H1 (cell line): ENCODE results near the gene PFN2. TPM values are rescaled to one million over a fixed set of nuclear protein-coding genes. Genes with fewer than 3 reads are reported as not detected.

ENCODE experiments used
- CTCF ChIA-PET: fragments of 300-600 bp; sonication (Branson Sonifier 250); formaldehyde crosslinking; loops from one replicate; lab custom pipeline; 2021; ENCODE audit not compliant: partially characterized antibody; lab: Charles Lee
- POLR2A ChIA-PET: fragments of 300-600 bp; sonication (Branson Sonifier 250); formaldehyde crosslinking; loops from one replicate; lab custom pipeline; 2021; ENCODE audit warnings: inconsistent platforms; ENCODE audit not compliant: partially characterized antibody; lab: Charles Lee
- DNase-seq, 2 experiments: peaks; one replicate each; pipeline versions ENCODE4 v3.0.0 to v3.0.0-alpha.2; 2010 to 2022; ENCODE audit warnings: low spot score in 2 of 2, low read depth in 1 of 2, mixed read lengths in 1 of 2
- FAIRE-seq: peaks from 2 replicates; lab custom pipeline; 2011; peaks lifted over from hg19 to GRCh38; lab: Jason Lieb, UNC
- H2AFZ ChIP-seq: 2 replicates; pipeline ENCODE4 v1.8.1; 2012; ENCODE audit warnings: low read length, inconsistent platforms
- H2AK5ac ChIP-seq: 2 replicates; pipeline ENCODE4 v1.6.1; 2013; ENCODE audit warnings: low read depth, low read length
- H2BK120ac ChIP-seq: replicated peaks from 2 replicates; pipeline ENCODE3; 2013; ENCODE audit warnings: low read depth, low read length, inconsistent platforms
- H2BK12ac ChIP-seq: 2 replicates; pipeline ENCODE4 v1.6.1; 2013; ENCODE audit warnings: low read depth, low read length
- H2BK15ac ChIP-seq: 2 replicates; pipeline ENCODE4 v1.6.1; 2013; ENCODE audit warnings: low read length
- H2BK20ac ChIP-seq: 2 replicates; pipeline ENCODE4 v1.6.1; 2013; ENCODE audit warnings: low read length
- H2BK5ac ChIP-seq: 2 replicates; pipeline ENCODE4 v1.6.1; 2013; ENCODE audit warnings: low read depth, low read length
- H3K14ac ChIP-seq: 2 replicates; pipeline ENCODE4 v1.6.1; 2013; ENCODE audit warnings: inconsistent platforms; ENCODE audit not compliant: insufficient read length
- H3K18ac ChIP-seq: 2 replicates; pipeline ENCODE4 v1.6.1; 2013; ENCODE audit warnings: low read length; ENCODE audit errors: extremely low read depth
- H3K23ac ChIP-seq: 2 replicates; pipeline ENCODE4 v1.6.1; 2013; ENCODE audit warnings: inconsistent platforms; ENCODE audit not compliant: insufficient read length
- H3K23me2 ChIP-seq: 2 replicates; pipeline ENCODE4 v1.6.1; 2013; ENCODE audit warnings: low read depth, low read length
- H3K27ac ChIP-seq: 2 replicates; pipeline ENCODE4 v1.6.1; 2011; ENCODE audit warnings: low read depth, low read length, inconsistent platforms
- H3K27me3 ChIP-seq, 4 experiments: replicated peaks in 1 of 4; 1 replicate in 1 of 4; 2 replicates in 3 of 4; pipeline versions ENCODE4 v1.6.1 to v1.8.1; 2011 to 2013; ENCODE audit warnings: low read length in 3 of 4, mild to moderate bottlenecking in 3 of 4, inconsistent platforms in 2 of 4, mixed read lengths in 2 of 4, moderate library complexity in 1 of 4; ENCODE audit not compliant: control insufficient read depth in 3 of 4, insufficient read depth in 3 of 4; ENCODE audit errors: extremely low read depth in 1 of 4
- H3K36me3 ChIP-seq, 4 experiments: 2 replicates each; pipeline versions ENCODE4 v1.6.1 to v1.8.1; 2011 to 2013; ENCODE audit warnings: mild to moderate bottlenecking in 4 of 4, low read length in 3 of 4, moderate library complexity in 2 of 4, control low read depth in 1 of 4, inconsistent platforms in 1 of 4; ENCODE audit not compliant: insufficient read depth in 4 of 4, control insufficient read depth in 2 of 4
- H3K4ac ChIP-seq: replicated peaks from 2 replicates; pipeline ENCODE3; 2013; ENCODE audit warnings: low read length, low read depth, mixed read lengths, inconsistent platforms; ENCODE audit not compliant: insufficient read length
- H3K4me1 ChIP-seq, 4 experiments: replicated peaks in 1 of 4; 1 replicate in 1 of 4; 2 replicates in 3 of 4; pipeline versions ENCODE4 v1.6.1 to v1.8.1; 2011 to 2013; ENCODE audit warnings: low read length in 3 of 4, inconsistent platforms in 2 of 4, mixed read lengths in 1 of 4; ENCODE audit not compliant: insufficient read depth in 4 of 4, control insufficient read depth in 3 of 4
- H3K4me2 ChIP-seq, 2 experiments: 2 replicates each; pipeline versions ENCODE4 v1.6.1 to v1.8.1; 2011 to 2013; ENCODE audit warnings: low read depth in 2 of 2, low read length in 2 of 2, control low read depth in 1 of 2, inconsistent platforms in 1 of 2, mild to moderate bottlenecking in 1 of 2; ENCODE audit not compliant: insufficient read depth in 1 of 2
- H3K4me3 ChIP-seq, 4 experiments: fragments of 200-600, 300-600 bp in 1 of 4; sonication (generic), shearing (Covaris generic), sonication (Bioruptor Twin) in 1 of 4; 2 replicates each; pipeline versions ENCODE4 v1.5.1 to v1.8.1; 2011 to 2016; ENCODE audit warnings: low read length in 4 of 4, low read depth in 3 of 4, control low read depth in 2 of 4, inconsistent platforms in 2 of 4, mild to moderate bottlenecking in 2 of 4, mixed read lengths in 1 of 4, moderate library complexity in 1 of 4; ENCODE audit not compliant: insufficient read depth in 2 of 4; ENCODE audit errors: extremely low read depth in 1 of 4
- H3K56ac ChIP-seq: replicated peaks from 2 replicates; pipeline ENCODE3; 2013; ENCODE audit warnings: low read depth, mild to moderate bottlenecking, mixed read lengths, low read length, inconsistent platforms; ENCODE audit not compliant: insufficient read length
- H3K79me1 ChIP-seq: 2 replicates; pipeline ENCODE4 v1.6.1; 2013; ENCODE audit warnings: low read depth, low read length, control low read depth
- H3K79me2 ChIP-seq, 2 experiments: 2 replicates each; pipeline versions ENCODE4 v1.6.1 to v1.8.1; 2012 to 2013; ENCODE audit warnings: low read length in 2 of 2, mild to moderate bottlenecking in 2 of 2, inconsistent platforms in 1 of 2; ENCODE audit not compliant: insufficient read depth in 2 of 2, control insufficient read depth in 1 of 2
- H3K9ac ChIP-seq, 4 experiments: replicated peaks in 1 of 4; 1 replicate in 1 of 4; 2 replicates in 3 of 4; pipeline versions ENCODE4 v1.6.1 to v1.8.1; 2011 to 2013; ENCODE audit warnings: low read depth in 3 of 4, low read length in 3 of 4, control low read depth in 2 of 4, mild to moderate bottlenecking in 2 of 4, moderate library complexity in 2 of 4, inconsistent platforms in 1 of 4; ENCODE audit errors: extremely low read depth in 1 of 4
- H3K9me3 ChIP-seq, 2 experiments: 2 replicates each; pipeline versions ENCODE4 v1.6.1 to v1.8.1; 2012 to 2013; ENCODE audit warnings: mild to moderate bottlenecking in 2 of 2, moderate library complexity in 2 of 2, control low read depth in 1 of 2, inconsistent platforms in 1 of 2, low read depth in 1 of 2, low read length in 1 of 2, mixed read lengths in 1 of 2; ENCODE audit not compliant: insufficient read depth in 2 of 2
- H4K20me1 ChIP-seq, 2 experiments: replicated peaks in 1 of 2; 2 replicates each; pipeline versions ENCODE3 to v1.8.1; 2011 to 2013; ENCODE audit warnings: inconsistent platforms in 2 of 2, low read length in 2 of 2, mild to moderate bottlenecking in 1 of 2; ENCODE audit not compliant: insufficient read depth in 2 of 2, control insufficient read depth in 1 of 2
- H4K5ac ChIP-seq: 2 replicates; pipeline ENCODE4 v1.6.1; 2013; ENCODE audit warnings: low read length, low read depth, mixed read lengths, inconsistent platforms; ENCODE audit not compliant: insufficient read length
- H4K8ac ChIP-seq: 2 replicates; pipeline ENCODE4 v1.8.0; 2013; ENCODE audit warnings: mild to moderate bottlenecking, moderate library complexity, low read length, inconsistent platforms; ENCODE audit not compliant: insufficient read depth; ENCODE audit errors: extremely low read depth
- H4K91ac ChIP-seq: replicated peaks from 2 replicates; pipeline ENCODE3; 2013; ENCODE audit warnings: low read length, mixed read lengths, inconsistent platforms; ENCODE audit not compliant: insufficient read length
- WGBS, 2 experiments: shearing (Covaris generic) in 1 of 2; methylation state at CpG; one replicate each; pipeline versions ENCODE4 v1.1.6 to v1.1.7; 2013 to 2015; ENCODE audit warnings: low lambda C conversion rate in 2 of 2, mixed read lengths in 2 of 2, inconsistent platforms in 1 of 2, low coverage in 1 of 2, missing lambda C conversion rate in 1 of 2; ENCODE audit not compliant: insufficient replicate concordance in 2 of 2, insufficient coverage in 1 of 2, insufficient read length in 1 of 2; ENCODE audit errors: extremely low coverage in 1 of 2, missing lambda C conversion rate in 1 of 2; 5-methylcytosine and 5-hydroxymethylcytosine counted together
- polyA plus RNA-seq, 7 experiments: library from polyadenylated mRNA; depleted of rRNA in 3 of 7; stranded (reverse) in 5 of 7; unstranded in 2 of 7; fragments of >200 nt in 5 of 7; fragments of 200-250 nt in 2 of 7; gene quantifications; 1 replicate in 5 of 7; 2 replicates in 1 of 7; 4 replicates in 1 of 7; pipeline versions ENCODE4 v1.2.1 to v1.2.3, GENCODE V29; 2011 to 2013; ENCODE audit warnings: missing spikeins in 2 of 7, mixed read lengths in 2 of 7
- total RNA-seq: library from RNA; stranded (reverse); fragmentation: NEBNext Ultra II Directional; extraction: Animal tissue kit (Norgen Biotek cat#: 25700); gene quantifications from 2 replicates; pipeline ENCODE4 v1.2.1, GENCODE V29; 2021
- TF ChIP-seq, protein P1 (sequence below): IDR thresholded peaks from 2 replicates; pipeline ENCODE4 v1.6.1; 2011; ENCODE audit warnings: low read length, improper control_type of control experiment

The PFN2 gene
- total and polyA plus RNA-seq, 2 of the 8 experiments (the other 6 are each of a cell fraction or from before 2014, with no cell fraction given): 175 to 311 TPM

GRCh38 chr3:149963485-149963884 lies 7.2 kb downstream of the PFN2 start:
- Histone ChIP-seq H4K8ac (no peak overlapping the region), H3K4me3 (no peak overlapping the region), H3K14ac (no peak overlapping the region), H2AK5ac (no peak overlapping the region), H2BK20ac (no peak overlapping the region), H2BK120ac (no peak overlapping the region), H2BK15ac (no peak overlapping the region), H3K79me1 (no peaks in the 10 kb centered on the region; the same call in 1 of the 2 replicates), H3K23ac (no peak overlapping the region), H3K36me3 (peaks cover 6 to 75% (median 29%) of the 10 kb centered on the region in 4 experiments), H3K27ac (no peak overlapping the region), H3K23me2 (no peaks in the 10 kb centered on the region), H3K79me2 (peaks cover 10 to 83% of the 10 kb centered on the region in 2 experiments; a peak in 3 of 4 replicates), H3K56ac (no peak overlapping the region), H3K4me1 (peaks cover 0 to 12% (median 2%) of the 10 kb centered on the region in 4 experiments; a peak in 3 of 7 replicates), H4K5ac (no peak overlapping the region), H2AFZ (no peak overlapping the region), H3K4ac (no peak overlapping the region), H4K91ac (no peak overlapping the region), H2BK5ac (no peak overlapping the region), H3K4me2 (no peak overlapping the region), H3K18ac (no peak overlapping the region), H3K27me3 (no peaks in the 10 kb centered on the region), H2BK12ac (no peak overlapping the region), H3K9me3 (no peaks in the 10 kb centered on the region), H4K20me1 (peaks cover 11 to 21% of the 10 kb centered on the region in 2 experiments), H3K9ac (no peak overlapping the region)
- WGBS, 2 experiments: 89% methylated on average over 2 of the region's 2 CpGs; no CpG with 5 or more reads in 1 of the 2 experiments
- ChIA-PET CTCF (interaction anchor here (0.6 to 9.2 kb wide), 6 partner anchors 26 to 264 kb away, joined by 3 to 75 read pairs (median 5); no protein-coding TSS in a partner anchor), POLR2A (interaction anchor here (0.9 to 2.6 kb wide), 4 partner anchors 8 to 256 kb away, joined by 3 to 8 read pairs (median 6); partner anchors contain the start of gene PFN2)
- TF ChIP-seq, protein P1, sequence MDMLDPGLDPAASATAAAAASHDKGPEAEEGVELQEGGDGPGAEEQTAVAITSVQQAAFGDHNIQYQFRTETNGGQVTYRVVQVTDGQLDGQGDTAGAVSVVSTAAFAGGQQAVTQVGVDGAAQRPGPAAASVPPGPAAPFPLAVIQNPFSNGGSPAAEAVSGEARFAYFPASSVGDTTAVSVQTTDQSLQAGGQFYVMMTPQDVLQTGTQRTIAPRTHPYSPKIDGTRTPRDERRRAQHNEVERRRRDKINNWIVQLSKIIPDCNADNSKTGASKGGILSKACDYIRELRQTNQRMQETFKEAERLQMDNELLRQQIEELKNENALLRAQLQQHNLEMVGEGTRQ: no peak
- FAIRE-seq (no peak), DNase-seq (no peak)
